C4-2B (cell line): ENCODE measurements around the gene FAM47B.

Experiments
- H3K27ac ChIP-seq: fragments of 450-650 bp; 2 replicates; pipeline ENCODE4 v1.5.1; 2017
- CTCF ChIP-seq: fragments of 450-650 bp; conservative IDR thresholded peaks from 2 replicates; pipeline ENCODE4 v1.5.1; 2017; ENCODE audit warnings: mild to moderate bottlenecking
- ZFX ChIP-seq: fragments of 450-650 bp; IDR thresholded peaks from 2 replicates; pipeline ENCODE4 v1.6.1; 2017

Gene FAM47B

DNA sequence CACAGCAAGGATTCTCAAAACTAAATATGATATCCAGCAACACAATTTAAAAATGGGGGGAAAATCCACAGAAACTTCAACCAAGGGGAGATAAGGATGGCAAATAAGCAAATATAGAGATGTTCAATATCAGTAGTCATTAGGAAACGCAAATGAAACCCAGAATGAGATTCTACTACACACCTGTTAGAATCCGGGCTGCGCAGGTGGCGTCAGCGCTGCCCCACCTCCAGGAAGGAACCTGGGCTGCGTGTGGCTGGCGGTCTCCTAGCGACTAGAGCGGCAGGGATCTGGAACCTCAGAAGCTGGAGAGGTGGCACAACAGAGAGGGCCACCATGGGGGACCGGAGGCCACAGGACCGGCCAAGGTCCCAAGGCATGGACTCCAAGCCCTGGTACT is at the start of gene FAM47B:
FAM47B (plus strand) TSS at position 301 of the 400 bp plus-strand sequence; CDS start at position 337, 36 bp downstream.
- TF ChIP-seq CTCF: no peak
- TF ChIP-seq ZFX: no peak
- no peak within 1 kb of the TSS for H3K27ac ChIP-seq

DNA sequence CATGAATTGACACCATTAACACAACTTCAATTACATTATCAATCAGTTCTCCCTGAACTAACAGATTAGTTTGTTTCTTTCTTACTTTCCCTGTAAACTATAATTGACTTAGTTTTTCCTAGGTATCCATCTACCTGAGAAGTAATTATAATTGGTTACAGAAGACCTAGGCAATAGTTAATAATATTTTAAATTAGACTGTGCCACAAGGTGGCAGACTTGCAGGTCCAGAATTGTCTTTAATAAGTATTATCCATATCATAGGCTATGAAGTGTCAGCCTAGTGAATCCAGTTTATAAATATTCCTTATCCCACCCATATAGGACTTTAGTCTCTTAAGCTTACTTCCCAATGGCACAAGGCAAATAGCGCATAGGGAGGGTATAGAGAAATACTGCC is 48.9 kb upstream of the FAM47B start:
- TF ChIP-seq CTCF (peak; percentile 56), ZFX (no peak)
- no peak overlapping the region for H3K27ac ChIP-seq

DNA sequence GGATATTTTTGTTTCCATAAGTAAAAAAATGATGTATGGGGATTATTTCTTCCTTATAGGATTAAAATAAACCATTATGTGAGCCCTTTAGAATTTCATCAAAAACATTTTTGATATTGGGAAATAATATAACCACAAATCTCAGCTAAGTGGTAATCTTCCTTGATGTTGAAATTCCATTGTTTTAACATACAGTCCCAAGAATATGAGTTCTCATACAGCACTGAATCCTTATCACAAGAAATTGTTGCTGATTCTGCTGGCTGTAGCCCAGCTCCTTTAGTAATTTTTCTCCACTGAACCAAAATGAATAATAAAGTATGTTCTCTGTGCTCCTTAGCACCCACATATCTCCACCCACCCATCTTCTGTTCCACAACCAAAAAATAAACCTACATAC is 41.9 kb upstream of the FAM47B start:
- TF ChIP-seq ZFX: no peak
- no peak for TF ChIP-seq CTCF

GRCh38 chrX:34901761-34902160 is 40.8 kb upstream of the FAM47B start:
- no peak for TF ChIP-seq CTCF
- H3K27ac ChIP-seq: no peak overlapping the region

More for the DNA sequence above, 41.9 kb upstream of the FAM47B start:
- H3K27ac ChIP-seq: no peak overlapping the region

GRCh38 chrX:34903316-34903715 is 39.3 kb upstream of the FAM47B start:
- TF ChIP-seq CTCF (no peak), ZFX (no peak)
- no peak overlapping the region for H3K27ac ChIP-seq

- TF ChIP-seq ZFX (no peak), CTCF (no peak)
- no peak overlapping the region for H3K27ac ChIP-seq
Observed at GRCh38 chrX:34909151-34909550, 33.4 kb upstream of the FAM47B start.

- TF ChIP-seq CTCF (no peak), ZFX (no peak)
- no peak overlapping the region for H3K27ac ChIP-seq
Observed at GRCh38 chrX:34915463-34916225, 27.0 kb upstream of the FAM47B start.
